HCT116 (cell line): ENCODE results near the gene SLC40A1. TPM values are rescaled to one million over a fixed set of nuclear protein-coding genes. Genes with fewer than 3 reads are reported as not detected.

Source experiments
- ATAC-seq: fragments of 200-7000 bp; cut with Tn5 transposase; 2 replicates; pipeline ENCODE4 v1.9.1; 2020; ENCODE audit warnings: mild to moderate bottlenecking, moderate library complexity
- BruUV-seq: library from RNA; stranded (reverse); fragments of 400-500 nt; replicated peaks from 2 replicates; lab custom pipeline; 2021; lab: Mats Ljungman, UMichigan
- CTCF ChIA-PET: fragments of 300-600 bp; sonication (Branson Sonifier 250); formaldehyde crosslinking; loops from one replicate; lab custom pipeline; 2021; ENCODE audit warnings: antibody characterized with exemption; lab: Charles Lee
- POLR2A ChIA-PET: fragments of 300-600, 350-600 bp; sonication (Branson Sonifier 250); formaldehyde crosslinking; loops from one replicate; lab custom pipeline; 2021; ENCODE audit warnings: antibody characterized with exemption; lab: Charles Lee
- RAD21 ChIA-PET, 2 experiments: fragments of 300-600 bp; sonication (Branson Sonifier 250); formaldehyde crosslinking; loops; one replicate each; lab custom pipeline; 2023; ENCODE audit warnings: low total read pairs in 2 of 2; ENCODE audit not compliant: uncharacterized antibody in 2 of 2, unreplicated experiment in 2 of 2, low non-redundant PET in 1 of 2; lab: Charles Lee
- DNase-seq: peaks from one replicate; pipeline ENCODE4 v3.0.0-alpha.2; 2010; ENCODE audit warnings: low read depth, low spot score
- H2AFZ ChIP-seq: fragments of 200-600 bp; shearing (Covaris generic), sonication (generic); 2 replicates; pipeline ENCODE4 v1.6.1; 2017; ENCODE audit warnings: low read depth, mixed run types, mixed read lengths, antibody characterized with exemption, low read length; ENCODE audit not compliant: poor library complexity, severe bottlenecking
- H3K27ac ChIP-seq: 2 replicates; pipeline ENCODE4 v1.5.1; 2012; ENCODE audit warnings: low read depth, low read length
- H3K27me3 ChIP-seq: fragments of 200-600 bp; sonication (generic); 2 replicates; pipeline ENCODE4 v1.6.1; 2016; ENCODE audit warnings: mixed run types, low read length, mixed read lengths; ENCODE audit not compliant: insufficient read depth
- H3K36me3 ChIP-seq, 2 experiments: fragments of 200-500 bp in 1 of 2; fragments of 200-600 bp in 1 of 2; sonication (Bioruptor generic) in 1 of 2; sonication (generic) in 1 of 2; 2 replicates each; pipeline versions ENCODE4 v1.5.1 to v1.6.1; 2014 to 2016; ENCODE audit warnings: low read length in 2 of 2, inconsistent platforms in 1 of 2, mixed read lengths in 1 of 2, mixed run types in 1 of 2; ENCODE audit not compliant: insufficient read depth in 2 of 2, control insufficient read depth in 1 of 2
- H3K4me1 ChIP-seq, 2 experiments: fragments of 200-600 bp in 1 of 2; sonication (generic) in 1 of 2; 2 replicates each; pipeline versions ENCODE4 v1.5.1 to v1.6.1; 2012 to 2017; ENCODE audit warnings: low read length in 2 of 2, inconsistent platforms in 1 of 2, mild to moderate bottlenecking in 1 of 2, mixed read lengths in 1 of 2, mixed run types in 1 of 2, moderate library complexity in 1 of 2; ENCODE audit not compliant: insufficient read depth in 2 of 2, control insufficient read depth in 1 of 2
- H3K4me2 ChIP-seq: fragments of 200-600 bp; sonication (generic); 2 replicates; pipeline ENCODE4 v1.6.1; 2017; ENCODE audit warnings: mixed run types, low read length, mixed read lengths
- H3K4me3 ChIP-seq, 2 experiments: fragments of 200-600 bp in 1 of 2; sonication (generic) in 1 of 2; replicated peaks in 1 of 2; 2 replicates each; pipeline ENCODE4 v1.5.1; 2011 to 2016; ENCODE audit warnings: low read length in 2 of 2, control low read depth in 1 of 2, low read depth in 1 of 2, mild to moderate bottlenecking in 1 of 2, mixed read lengths in 1 of 2, mixed run types in 1 of 2
- H3K79me2 ChIP-seq: fragments of 200-600 bp; sonication (generic); 2 replicates; pipeline ENCODE4 v1.6.1; 2017; ENCODE audit warnings: mild to moderate bottlenecking, mixed run types, low read length, moderate library complexity, mixed read lengths; ENCODE audit not compliant: insufficient read depth
- H3K9ac ChIP-seq: fragments of 200-600 bp; sonication (generic); 2 replicates; pipeline ENCODE4 v1.6.1; 2016; ENCODE audit warnings: low read length, mixed read lengths
- H3K9me2 ChIP-seq: fragments of 200-600 bp; sonication (generic), shearing (Covaris generic); 2 replicates; pipeline ENCODE4 v1.6.1; 2017; ENCODE audit warnings: mixed run types, mild to moderate bottlenecking, moderate library complexity; ENCODE audit not compliant: insufficient read depth
- H3K9me3 ChIP-seq, 2 experiments: fragments of 200-500 bp in 1 of 2; fragments of 200-600 bp in 1 of 2; sonication (Bioruptor generic) in 1 of 2; sonication (generic) in 1 of 2; 2 replicates each; pipeline ENCODE4 v1.6.1; 2014 to 2017; ENCODE audit warnings: low read length in 2 of 2, mixed read lengths in 2 of 2, inconsistent platforms in 1 of 2, low read depth in 1 of 2, mild to moderate bottlenecking in 1 of 2, mixed run types in 1 of 2, moderate library complexity in 1 of 2; ENCODE audit not compliant: control insufficient read depth in 1 of 2, insufficient read depth in 1 of 2
- H4K20me1 ChIP-seq: fragments of 200-600 bp; sonication (generic), shearing (Covaris generic); 2 replicates; pipeline ENCODE4 v1.6.1; 2017; ENCODE audit warnings: mixed run types, mild to moderate bottlenecking, moderate library complexity; ENCODE audit not compliant: insufficient read depth
- ATF3 ChIP-seq: IDR thresholded peaks from 2 replicates; pipeline ENCODE4 v1.6.1; 2012
- CBX3 ChIP-seq: IDR thresholded peaks from 2 replicates; pipeline ENCODE4 v1.6.1; 2012; ENCODE audit warnings: low read depth
- CEBPB ChIP-seq: IDR thresholded peaks from 2 replicates; pipeline ENCODE4 v1.6.1; 2012; ENCODE audit warnings: low read depth
- ELF1 ChIP-seq: IDR thresholded peaks from 2 replicates; pipeline ENCODE4 v1.6.1; 2012; ENCODE audit warnings: low read depth, borderline replicate concordance
- EZH2 ChIP-seq: fragments of 200-600 bp; sonication (generic); IDR thresholded peaks from 2 replicates; pipeline ENCODE4 v1.6.1; 2017; ENCODE audit warnings: antibody characterized with exemption, mixed run types
- JUND ChIP-seq: IDR thresholded peaks from 2 replicates; pipeline ENCODE4 v1.6.1; 2012
- MAX ChIP-seq: IDR thresholded peaks from 2 replicates; pipeline ENCODE4 v1.6.1; 2012
- POLR2A ChIP-seq: IDR thresholded peaks from 2 replicates; pipeline ENCODE4 v1.7.0; 2011; ENCODE audit warnings: borderline replicate concordance; ENCODE audit not compliant: insufficient read depth, insufficient read length; ENCODE audit errors: extremely low read depth
- POLR2AphosphoS5 ChIP-seq: IDR thresholded peaks from 2 replicates; pipeline ENCODE4 v1.6.1; 2011; ENCODE audit warnings: mild to moderate bottlenecking, low read depth, low read length, moderate library complexity
- RAD21 ChIP-seq: IDR thresholded peaks from 2 replicates; pipeline ENCODE4 v1.6.1; 2012; ENCODE audit warnings: low read depth, mild to moderate bottlenecking
- SIN3A ChIP-seq: IDR thresholded peaks from 2 replicates; pipeline ENCODE4 v1.6.1; 2012; ENCODE audit warnings: low read depth
- SP1 ChIP-seq: IDR thresholded peaks from 2 replicates; pipeline ENCODE4 v1.6.1; 2012; ENCODE audit warnings: low read depth
- SRF ChIP-seq: IDR thresholded peaks from 2 replicates; pipeline ENCODE4 v1.6.1; 2012; ENCODE audit warnings: low read depth
- TCF7L2 ChIP-seq: IDR thresholded peaks from 2 replicates; pipeline ENCODE4 v1.7.0; 2011; ENCODE audit warnings: borderline replicate concordance, inconsistent platforms; ENCODE audit not compliant: insufficient read depth, insufficient read length; ENCODE audit errors: extremely low read depth
- YY1 ChIP-seq: IDR thresholded peaks from 2 replicates; pipeline ENCODE4 v1.6.1; 2011; ENCODE audit warnings: low read length, low read depth, moderate library complexity, mild to moderate bottlenecking; ENCODE audit not compliant: insufficient replicate concordance; ENCODE audit errors: extremely low read depth
- ZBTB33 ChIP-seq: IDR thresholded peaks from 2 replicates; pipeline ENCODE4 v1.6.1; 2011; ENCODE audit warnings: mild to moderate bottlenecking, low read length, moderate library complexity; ENCODE audit not compliant: insufficient replicate concordance; ENCODE audit errors: extremely low read depth
- ZFX ChIP-seq: fragments of 450-650 bp; IDR thresholded peaks from 2 replicates; pipeline ENCODE4 v1.6.1; 2017
- ZNF274 ChIP-seq: fragments of 200-500 bp; sonication (Bioruptor generic); IDR thresholded peaks from 2 replicates; pipeline ENCODE4 v1.6.1; 2014; ENCODE audit warnings: mild to moderate bottlenecking, low read depth, low read length, inconsistent platforms
- intact Hi-C: fragments of 100-400 bp; cut with micrococcal nuclease; formaldehyde crosslinking; loops from 2 replicates; pipeline ENCODE4 v1.10.0; 2022
- total RNA-seq: library from RNA; stranded (reverse); gene quantifications from one replicate; pipeline ENCODE4 v1.2.1, GENCODE V29; 2021; ENCODE audit not compliant: unreplicated experiment

Gene SLC40A1
- total RNA-seq, 1 experiment from 2014 or later, result 1.5 TPM

GRCh38 chr2:189524746-189525145 lies 55.8 kb downstream of the SLC40A1 start:
- DNase-seq, result no peak
- Histone ChIP-seq H3K9me3 (no peaks in the 10 kb centered on the region), H3K4me2 (no peak overlapping the region), H2AFZ (peak overlapping the region; percentile 55), H3K4me3 (no peak overlapping the region), H3K27me3 (no peaks in the 10 kb centered on the region), H3K36me3 (no peaks in the 10 kb centered on the region), H4K20me1 (no peaks in the 10 kb centered on the region), H3K9ac (no peak overlapping the region), H3K9me2 (no peaks in the 10 kb centered on the region), H3K4me1 (no peaks in the 10 kb centered on the region), H3K27ac (no peak overlapping the region), H3K79me2 (no peaks in the 10 kb centered on the region)
- TF ChIP-seq ZFX (no peak), RAD21 (no peak), ATF3 (no peak), CBX3 (no peak), SIN3A (no peak), POLR2A (no peak), EZH2 (no peak), CEBPB (no peak), SP1 (no peak), ZNF274 (no peak), ELF1 (no peak), TCF7L2 (no peak)
- no TSS peak for BruUV-seq
- ATAC-seq, result no peak
- POLR2A ChIA-PET, result no interaction called here
- intact Hi-C loops, result no loop called here
- CTCF ChIA-PET, result no interaction called here
- RAD21 ChIA-PET, result no interaction called here

- ATAC-seq (no peak), DNase-seq (no peak)
- POLR2A ChIA-PET, result no interaction called here
- no peaks in the 10 kb centered on the region for H3K79me2 ChIP-seq
- no peaks in the 10 kb centered on the region for H3K9me2 ChIP-seq
- CTCF ChIA-PET, result no interaction called here
- no peak overlapping the region for H3K4me2 ChIP-seq
- no peaks in the 10 kb centered on the region for H3K4me1 ChIP-seq
- H3K4me3 ChIP-seq, result no peak overlapping the region
- H3K9ac ChIP-seq, result no peak overlapping the region
- BruUV-seq, result no TSS peak
- RAD21 ChIA-PET, result no interaction called here
- H4K20me1 ChIP-seq, result no peaks in the 10 kb centered on the region
- intact Hi-C loops, result no loop called here
- H3K36me3 ChIP-seq, result no peaks in the 10 kb centered on the region
- H3K9me3 ChIP-seq, result no peaks in the 10 kb centered on the region
- H3K27ac ChIP-seq, result no peak overlapping the region
- no peaks in the 10 kb centered on the region for H3K27me3 ChIP-seq
- no peak overlapping the region for H2AFZ ChIP-seq
- TF ChIP-seq SP1, result no peak
- no peak for TF ChIP-seq JUND
- no peak for TF ChIP-seq POLR2AphosphoS5
- TF ChIP-seq ZFX, result no peak
- no peak for TF ChIP-seq SRF
- TF ChIP-seq ZBTB33, result no peak
- no peak for TF ChIP-seq RAD21
- no peak for TF ChIP-seq SIN3A
- no peak for TF ChIP-seq MAX
- no peak for TF ChIP-seq TCF7L2
- no peak for TF ChIP-seq YY1
Observed at GRCh38 chr2:189522435-189523151, 58.0 kb downstream of the SLC40A1 start.
